HepG2 (cell line): ENCODE data around the gene SAE1.

Experiments used
- CTCF ChIP-seq: sonication (generic); formaldehyde crosslinking; IDR thresholded peaks from 2 replicates; pipeline ENCODE4 v1.5.0; 2020; ENCODE audit warnings: mild to moderate bottlenecking, missing genetic modification reagents, moderate library complexity
- SIN3A ChIP-seq: IDR thresholded peaks from 2 replicates; pipeline ENCODE4 v1.6.1; 2011; ENCODE audit warnings: low read depth, mild to moderate bottlenecking, control low read depth, low read length, borderline replicate concordance
- STAG1 ChIP-seq: sonication (generic); formaldehyde crosslinking; IDR thresholded peaks from 2 replicates; pipeline ENCODE4 v1.4.0; 2020; ENCODE audit warnings: missing genetic modification reagents
- ZNF30 ChIP-seq: sonication (generic); formaldehyde crosslinking; IDR thresholded peaks from 2 replicates; pipeline ENCODE4 v1.5.0; 2020; ENCODE audit warnings: mild to moderate bottlenecking, missing genetic modification reagents
- ZNF484 ChIP-seq: sonication (generic); formaldehyde crosslinking; IDR thresholded peaks from 2 replicates; pipeline ENCODE4 v1.5.1; 2020; ENCODE audit warnings: mild to moderate bottlenecking, low read depth, missing genetic modification reagents, borderline replicate concordance
- ZNF530 ChIP-seq: sonication (generic); formaldehyde crosslinking; IDR thresholded peaks from 2 replicates; pipeline ENCODE4 v1.5.0; 2020; ENCODE audit warnings: low read depth, mild to moderate bottlenecking, missing genetic modification reagents
- ZSCAN12 ChIP-seq: sonication (generic); formaldehyde crosslinking; IDR thresholded peaks from 2 replicates; pipeline ENCODE4 v1.9.0; 2021; ENCODE audit warnings: mild to moderate bottlenecking, missing genetic modification reagents

DNA sequence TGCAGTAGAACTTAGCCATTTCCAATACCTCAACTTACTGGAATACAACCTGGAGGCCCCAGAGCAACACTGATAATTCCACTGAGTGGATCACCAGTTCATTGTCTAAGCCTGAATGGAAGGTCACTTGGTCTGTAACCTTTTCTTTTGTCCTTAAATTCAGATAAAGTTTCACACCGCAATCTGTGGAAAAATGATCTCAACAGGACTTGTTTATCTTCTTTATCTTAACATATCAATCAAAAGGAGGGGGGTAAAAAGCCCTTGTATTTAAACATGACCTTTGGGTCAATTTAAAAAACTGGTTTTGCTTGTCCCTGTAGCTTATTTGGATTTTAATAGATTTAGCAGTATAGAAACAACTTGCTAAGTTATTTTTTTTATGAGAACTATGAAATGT lies 21.6 kb downstream of the SAE1 start:
- TF ChIP-seq CTCF (CRISPR knock-in tag): no peak
- TF ChIP-seq STAG1 (CRISPR knock-in tag): no peak
- TF ChIP-seq ZSCAN12 (CRISPR knock-in tag): no peak
- no peak for TF ChIP-seq ZNF30
- no peak for TF ChIP-seq ZNF484 (CRISPR knock-in tag)
- TF ChIP-seq ZNF530: no peak
- no peak for TF ChIP-seq SIN3A
